NCI-H226 (cell line): ENCODE measurements around the gene EEF2K.
"Not testable (repeated sequence)": the region's sequence is repeated elsewhere in the genome, so short reads cannot be mapped to it uniquely, and the experiment has no call there.

Experiments
- DNase-seq: peaks from one replicate; pipeline ENCODE4 v3.0.0-alpha.2; 2015

Gene EEF2K

GRCh38 chr16:22213801-22214200 lies 7.7 kb downstream of the EEF2K start:
- DNase-seq: no peak

GRCh38 chr16:22214402-22214801 lies 8.3 kb downstream of the EEF2K start:
- DNase-seq: no peak

GRCh38 chr16:22214889-22215288 lies 8.8 kb downstream of the EEF2K start:
- no peak for DNase-seq

- DNase-seq: no peak
Observed at GRCh38 chr16:22216191-22216831, 10.2 kb downstream of the EEF2K start.

- not testable (repeated sequence) for DNase-seq
Observed at GRCh38 chr16:22216832-22217225, 10.8 kb downstream of the EEF2K start.

- no peak for DNase-seq
Observed at GRCh38 chr16:22217890-22218730, 12.0 kb downstream of the EEF2K start.

GRCh38 chr16:22219389-22220068 lies 13.5 kb downstream of the EEF2K start:
- no peak for DNase-seq

- no peak for DNase-seq
Observed at GRCh38 chr16:22220069-22220440, 14.0 kb downstream of the EEF2K start.

- no peak for DNase-seq
Observed at GRCh38 chr16:22220714-22221113, 14.6 kb downstream of the EEF2K start.

GRCh38 chr16:22222006-22222405 lies 15.9 kb downstream of the EEF2K start:
- DNase-seq: no peak

GRCh38 chr16:22222998-22223397 lies 16.9 kb downstream of the EEF2K start:
- no peak for DNase-seq

- DNase-seq: no peak
Observed at GRCh38 chr16:22225060-22225459, 19.0 kb downstream of the EEF2K start.

- no peak for DNase-seq
Observed at GRCh38 chr16:22229889-22230288, 23.8 kb downstream of the EEF2K start.

- DNase-seq: peak; percentile 25
Observed at GRCh38 chr16:22232277-22233036, 26.4 kb downstream of the EEF2K start.

GRCh38 chr16:22233037-22233372 lies 26.9 kb downstream of the EEF2K start:
- no peak for DNase-seq

- no peak for DNase-seq
Observed at GRCh38 chr16:22235839-22236745, 30.0 kb downstream of the EEF2K start.

- no peak for DNase-seq
Observed at GRCh38 chr16:22239131-22239805, 33.2 kb downstream of the EEF2K start.

- no peak for DNase-seq
Observed at GRCh38 chr16:22240023-22240710, 34.1 kb downstream of the EEF2K start.

- no peak for DNase-seq
Observed at GRCh38 chr16:22250522-22250921, 44.4 kb downstream of the EEF2K start.

- DNase-seq: no peak
Observed at GRCh38 chr16:22252317-22252716, 46.2 kb downstream of the EEF2K start.

- no peak for DNase-seq
Observed at GRCh38 chr16:22253272-22253671, 47.2 kb downstream of the EEF2K start.
